Measurements from ENCODE around the gene ALG11. TPM values are rescaled to one million over a fixed set of nuclear protein-coding genes. Genes with fewer than 3 reads are reported as not detected.

Gene ALG11
- total RNA-seq, 1 donor from 2014 or later = 38.4 TPM

DNA sequence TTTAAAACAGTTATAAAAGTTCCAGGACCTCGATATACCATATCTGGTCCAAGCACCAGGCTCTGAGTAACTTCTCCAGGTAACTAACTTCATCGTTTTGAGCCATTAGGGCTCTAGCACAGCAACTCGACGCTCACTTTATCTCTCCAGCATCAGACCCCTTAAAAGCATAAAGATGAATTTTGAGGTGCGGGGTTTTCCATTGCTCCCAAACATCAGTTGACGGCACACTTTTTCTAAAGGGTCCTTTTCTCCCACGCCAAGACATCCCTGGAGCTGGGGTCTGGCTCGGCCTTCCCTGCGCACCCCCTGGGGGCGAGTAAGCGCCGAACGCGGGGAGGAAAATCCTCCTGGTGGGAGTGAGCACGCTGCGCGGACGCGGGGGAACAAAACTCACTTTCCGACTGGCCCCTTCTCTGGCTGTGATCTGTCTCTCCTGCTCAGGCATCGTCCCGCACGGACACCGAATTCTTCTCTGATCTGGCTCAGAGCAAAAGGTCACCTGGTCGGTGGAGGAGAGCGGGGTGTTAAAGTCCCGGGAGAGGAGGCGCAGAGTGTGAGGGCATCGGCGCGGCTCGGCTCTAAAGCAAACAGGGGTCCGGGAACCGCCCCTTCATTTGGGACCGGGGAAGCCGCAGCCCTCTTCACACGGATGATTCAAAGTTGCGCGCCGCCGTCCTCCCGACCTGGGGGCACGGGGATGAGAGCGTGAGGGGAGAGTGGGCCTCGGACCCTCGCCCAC lies 1.1 kb upstream of the ALG11 start, which contains the start of gene ATP7B:
ATP7B (minus strand) TSS at position 561 of the 742 bp plus-strand sequence; CDS start at position 448, 113 bp downstream.
- TF ChIP-seq, protein P1, sequence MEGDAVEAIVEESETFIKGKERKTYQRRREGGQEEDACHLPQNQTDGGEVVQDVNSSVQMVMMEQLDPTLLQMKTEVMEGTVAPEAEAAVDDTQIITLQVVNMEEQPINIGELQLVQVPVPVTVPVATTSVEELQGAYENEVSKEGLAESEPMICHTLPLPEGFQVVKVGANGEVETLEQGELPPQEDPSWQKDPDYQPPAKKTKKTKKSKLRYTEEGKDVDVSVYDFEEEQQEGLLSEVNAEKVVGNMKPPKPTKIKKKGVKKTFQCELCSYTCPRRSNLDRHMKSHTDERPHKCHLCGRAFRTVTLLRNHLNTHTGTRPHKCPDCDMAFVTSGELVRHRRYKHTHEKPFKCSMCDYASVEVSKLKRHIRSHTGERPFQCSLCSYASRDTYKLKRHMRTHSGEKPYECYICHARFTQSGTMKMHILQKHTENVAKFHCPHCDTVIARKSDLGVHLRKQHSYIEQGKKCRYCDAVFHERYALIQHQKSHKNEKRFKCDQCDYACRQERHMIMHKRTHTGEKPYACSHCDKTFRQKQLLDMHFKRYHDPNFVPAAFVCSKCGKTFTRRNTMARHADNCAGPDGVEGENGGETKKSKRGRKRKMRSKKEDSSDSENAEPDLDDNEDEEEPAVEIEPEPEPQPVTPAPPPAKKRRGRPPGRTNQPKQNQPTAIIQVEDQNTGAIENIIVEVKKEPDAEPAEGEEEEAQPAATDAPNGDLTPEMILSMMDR (IDR thresholded peaks at IDR 0.05) = no peak
- H3K9me3 ChIP-seq = no peaks in the 10 kb centered on the region
- H3K27ac ChIP-seq = peak within 1 kb of the TSS; percentile 83
- intact Hi-C loops (cut with DNase I) = no loop called here
- peak within 1 kb of the TSS; percentile 84 for H3K4me3 ChIP-seq
- no peaks in the 10 kb centered on the region for H3K36me3 ChIP-seq
- no peak for DNase-seq
- H3K4me1 ChIP-seq = peaks cover 18% of the 10 kb centered on the region
- ATAC-seq = peak; percentile 18
- H3K27me3 ChIP-seq = no peaks in the 10 kb centered on the region

DNA sequence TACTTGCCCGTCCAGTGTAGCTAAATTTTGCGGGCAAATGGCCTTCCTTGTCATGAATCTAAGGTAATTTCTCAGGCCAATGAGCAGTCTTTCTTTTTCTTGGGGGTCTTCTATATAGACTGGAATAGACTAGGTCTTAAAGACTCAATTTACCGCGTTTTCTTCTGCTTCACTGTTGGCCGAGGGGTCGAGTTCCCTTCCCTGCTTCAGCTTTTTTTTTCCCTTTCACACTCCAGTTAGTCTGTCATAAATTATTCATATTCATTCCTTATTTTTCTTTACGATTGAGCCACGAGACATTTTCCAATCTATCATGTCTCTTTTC lies 276 bp downstream of the ALG11 start:
- H3K36me3 ChIP-seq = no peaks in the 10 kb centered on the region
- ATAC-seq (no peak), DNase-seq (no peak)
- H3K4me3 ChIP-seq = peak overlapping the region; percentile 84
- peaks cover 18% of the 10 kb centered on the region for H3K4me1 ChIP-seq
- no peaks in the 10 kb centered on the region for H3K27me3 ChIP-seq
- TF ChIP-seq, protein P1 (IDR thresholded peaks at IDR 0.05) = no peak
- intact Hi-C loops (cut with DNase I) = no loop called here
- peak overlapping the region; percentile 83 for H3K27ac ChIP-seq
- H3K9me3 ChIP-seq = no peaks in the 10 kb centered on the region

DNA sequence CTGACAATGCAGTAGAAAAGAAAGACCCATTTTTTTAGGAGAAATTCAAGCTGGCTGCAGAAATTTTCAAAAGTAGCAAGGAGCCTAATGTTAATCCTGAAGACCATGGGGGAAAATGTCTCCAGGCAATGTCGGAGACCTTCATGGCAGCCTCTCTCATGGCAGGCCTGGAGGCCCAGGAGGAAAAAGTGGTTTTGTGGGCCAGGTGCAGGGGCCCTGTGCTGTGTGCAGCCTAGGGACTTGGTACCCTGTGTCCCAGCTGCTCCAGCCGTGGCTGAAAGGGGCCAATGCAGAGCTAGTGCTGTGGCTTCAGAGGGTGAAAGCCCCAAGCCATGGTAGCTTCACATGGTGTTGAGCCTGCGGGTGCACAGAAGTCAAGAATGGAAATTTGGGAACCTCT lies 4.1 kb downstream of the ALG11 start:
- Histone ChIP-seq H3K4me1 (peaks cover 13% of the 10 kb centered on the region), H3K36me3 (peaks cover 21% of the 10 kb centered on the region), H3K27ac (no peak overlapping the region), H3K9me3 (no peaks in the 10 kb centered on the region), H3K4me3 (no peak overlapping the region), H3K27me3 (no peaks in the 10 kb centered on the region)
- intact Hi-C loops (cut with DNase I) = no loop called here
- no peak for ATAC-seq
- DNase-seq = no peak
- TF ChIP-seq, protein P1 (IDR thresholded peaks at IDR 0.05) = no peak

DNA sequence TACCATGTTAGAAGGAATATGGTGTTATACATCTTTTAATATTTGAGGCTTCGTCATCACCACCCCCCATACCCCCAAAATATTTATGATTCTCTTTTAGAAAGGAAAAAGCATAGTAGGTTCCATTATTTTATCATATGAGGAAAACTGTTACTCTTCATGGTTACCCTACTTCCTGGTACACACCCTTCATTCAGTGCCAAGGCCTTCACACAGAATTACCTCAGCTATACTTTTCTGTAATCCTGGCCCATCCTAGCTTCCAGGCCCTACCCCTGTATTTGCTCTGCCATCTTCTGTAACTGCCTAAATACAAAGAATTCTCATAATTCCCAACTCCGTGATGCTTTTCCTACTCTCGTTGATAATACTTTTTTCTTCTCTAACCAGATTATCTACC lies 8.0 kb downstream of the ALG11 start:
- TF ChIP-seq, protein P1 (IDR thresholded peaks at IDR 0.05) = no peak
- Histone ChIP-seq H3K27me3 (no peaks in the 10 kb centered on the region), H3K9me3 (no peaks in the 10 kb centered on the region), H3K4me1 (no peaks in the 10 kb centered on the region), H3K27ac (no peak overlapping the region), H3K36me3 (peaks cover 46% of the 10 kb centered on the region), H3K4me3 (no peak overlapping the region)
- no peak for DNase-seq
- intact Hi-C loops (cut with DNase I) = no loop called here
- no peak for ATAC-seq

DNA sequence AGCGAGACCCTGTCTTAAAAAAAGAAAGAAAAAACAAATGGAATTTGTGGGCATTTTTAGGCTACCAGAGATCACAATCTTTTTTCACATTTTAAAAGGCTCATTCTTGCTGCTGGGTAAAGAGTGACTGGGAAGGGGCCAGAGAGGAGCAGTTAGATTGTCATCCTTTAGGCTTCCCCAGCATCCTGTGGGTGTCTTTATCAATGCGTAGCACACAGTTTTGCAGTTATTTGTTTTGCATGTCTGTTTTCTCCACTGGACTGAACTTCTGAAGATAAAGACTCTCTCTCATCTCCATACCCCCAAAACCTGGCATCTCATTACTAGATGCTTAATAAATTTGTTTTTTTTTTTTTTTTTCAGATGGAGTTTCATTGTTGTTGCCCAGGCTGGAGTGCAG lies 10.2 kb downstream of the ALG11 start:
- intact Hi-C loops (cut with DNase I) = no loop called here
- H3K4me1 ChIP-seq = no peaks in the 10 kb centered on the region
- no peaks in the 10 kb centered on the region for H3K27me3 ChIP-seq
- TF ChIP-seq, protein P1 (IDR thresholded peaks at IDR 0.05) = no peak
- H3K4me3 ChIP-seq = no peak overlapping the region
- peaks cover 50% of the 10 kb centered on the region for H3K36me3 ChIP-seq
- no peaks in the 10 kb centered on the region for H3K9me3 ChIP-seq
- DNase-seq (no peak), ATAC-seq (no peak)
- H3K27ac ChIP-seq = no peak overlapping the region

All from upper lobe of right lung (tissue), 1 donor.